ENCODE measurements around the gene CYTH4.

GRCh38 chr22:37273846-37274225 lies 8.5 kb upstream of the CYTH4 start:
- no peak for TF ChIP-seq CTCF (IDR thresholded peaks at IDR 0.05)
- TF ChIP-seq POLR2A (IDR thresholded peaks at IDR 0.05) = no peak
- TF ChIP-seq POLR2AphosphoS5 (IDR thresholded peaks at IDR 0.05) = no peak

Measured in upper lobe of left lung (tissue), 4 donors.